ENCODE measurements around the gene KRT36.

The KRT36 gene

DNA sequence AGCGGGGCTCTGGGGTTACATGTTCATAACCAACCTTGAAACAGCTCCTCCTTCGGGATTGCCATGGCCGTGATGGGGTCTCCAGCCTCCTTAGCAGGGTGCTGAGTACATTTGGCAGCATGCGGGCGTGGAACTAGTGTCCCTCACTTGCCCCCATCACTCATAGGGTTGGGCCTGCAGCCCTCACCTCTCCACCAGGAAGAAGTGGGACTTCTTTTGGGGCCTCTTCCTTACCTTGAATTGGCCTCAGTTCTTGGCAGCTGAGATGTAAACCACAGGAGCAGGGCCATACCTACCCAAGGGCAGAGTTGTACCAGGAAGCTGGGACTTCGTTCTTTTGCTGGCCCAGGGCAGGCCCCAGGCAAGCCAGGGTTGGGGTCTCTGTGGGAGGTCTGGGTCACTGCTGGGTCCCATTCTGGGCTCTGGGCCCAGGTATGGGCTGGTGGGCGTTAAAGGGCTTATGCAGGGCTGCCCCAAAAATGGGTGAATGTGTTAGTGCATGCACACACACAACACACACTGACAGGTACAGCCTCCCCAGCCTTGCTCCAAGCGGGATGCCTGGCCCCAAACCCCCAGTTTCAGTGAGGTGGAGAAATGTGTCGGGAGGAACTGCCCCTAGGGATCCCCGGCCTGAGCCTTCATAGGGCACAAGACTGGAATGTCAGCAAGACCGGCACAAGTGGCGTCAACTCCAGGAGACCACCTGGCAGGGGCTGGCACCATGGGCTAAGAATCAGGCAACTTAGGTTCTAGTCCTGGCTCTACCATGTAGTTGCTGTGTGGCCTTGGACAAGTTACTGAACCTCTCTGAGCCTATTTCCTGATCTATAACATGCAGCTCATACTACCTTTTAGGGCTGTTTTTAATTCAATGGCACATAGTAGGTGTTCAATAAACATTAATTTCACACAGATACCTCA, 32.9 kb upstream of the KRT36 start:
- DNase-seq (ENCODE audit: low read depth, low spot score), result no peak

DNA sequence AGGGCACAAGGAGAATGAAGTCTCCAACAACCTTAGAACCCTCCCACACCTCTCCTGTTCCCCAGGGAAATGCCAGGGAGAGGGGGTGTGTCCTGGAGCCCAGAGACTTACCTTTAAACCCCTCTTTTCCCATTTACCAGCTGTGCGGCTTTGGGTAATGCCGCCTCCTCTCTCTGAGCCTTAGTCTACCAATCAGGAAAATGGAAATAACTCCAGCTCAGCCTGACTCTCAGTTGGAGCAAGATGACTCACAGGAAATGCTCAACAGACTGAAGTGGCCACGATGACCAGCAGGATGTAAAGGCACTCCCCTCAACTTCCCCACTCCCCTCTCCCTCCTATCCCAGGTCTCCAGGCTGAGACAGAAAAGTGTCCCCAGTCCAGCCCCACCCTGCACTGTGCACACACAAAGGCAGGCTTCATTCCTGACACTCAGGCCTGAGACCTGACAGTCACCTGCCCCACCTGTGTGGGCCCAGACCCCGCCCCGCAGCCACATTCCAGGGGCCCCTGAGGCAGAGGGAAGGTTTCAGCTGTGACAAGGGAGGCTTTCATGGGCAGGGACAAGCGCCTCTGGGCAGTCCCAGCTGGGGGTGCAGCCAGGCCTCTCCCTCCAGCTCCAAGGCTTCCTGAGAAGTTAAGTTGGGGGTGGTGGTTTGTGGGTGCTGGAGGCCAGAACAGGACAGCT, 32.0 kb upstream of the KRT36 start:
- DNase-seq (ENCODE audit: low read depth, low spot score), result no peak

DNA sequence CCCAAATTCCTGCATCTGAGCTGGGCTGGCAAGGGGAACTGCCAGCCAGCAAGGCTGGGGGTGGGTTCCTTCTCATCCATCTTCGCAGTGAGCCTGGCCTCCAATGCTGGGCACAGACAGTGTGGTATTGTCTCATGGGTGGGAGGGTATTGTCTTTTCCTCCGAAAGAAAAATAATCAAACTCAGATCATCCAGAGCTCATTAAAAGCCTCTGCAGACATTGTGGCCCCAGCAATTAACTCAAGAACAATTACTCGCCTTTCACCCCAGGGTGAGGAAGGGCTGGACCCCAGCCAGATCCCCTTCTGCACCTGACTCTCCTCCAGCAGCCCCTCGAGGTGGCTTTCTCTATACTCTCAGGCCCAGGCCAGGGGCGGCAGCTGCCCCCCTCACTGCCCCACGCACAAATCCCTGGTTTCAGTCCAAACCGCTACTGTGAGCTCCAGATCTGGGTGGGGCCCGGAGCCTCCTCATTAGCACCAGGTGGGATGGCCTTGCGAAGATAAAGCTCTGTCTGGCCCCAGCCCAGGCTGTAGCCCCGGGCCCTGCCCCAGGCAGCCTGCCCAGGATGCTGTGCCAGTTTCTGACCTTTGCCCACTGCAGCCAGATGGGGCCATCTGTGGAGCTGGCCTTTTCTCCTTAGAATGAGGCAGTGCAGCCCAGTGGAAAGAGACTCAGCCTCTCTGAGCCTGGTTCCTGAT, 31.3 kb upstream of the KRT36 start:
- DNase-seq (ENCODE audit: low read depth, low spot score), result no peak

DNA sequence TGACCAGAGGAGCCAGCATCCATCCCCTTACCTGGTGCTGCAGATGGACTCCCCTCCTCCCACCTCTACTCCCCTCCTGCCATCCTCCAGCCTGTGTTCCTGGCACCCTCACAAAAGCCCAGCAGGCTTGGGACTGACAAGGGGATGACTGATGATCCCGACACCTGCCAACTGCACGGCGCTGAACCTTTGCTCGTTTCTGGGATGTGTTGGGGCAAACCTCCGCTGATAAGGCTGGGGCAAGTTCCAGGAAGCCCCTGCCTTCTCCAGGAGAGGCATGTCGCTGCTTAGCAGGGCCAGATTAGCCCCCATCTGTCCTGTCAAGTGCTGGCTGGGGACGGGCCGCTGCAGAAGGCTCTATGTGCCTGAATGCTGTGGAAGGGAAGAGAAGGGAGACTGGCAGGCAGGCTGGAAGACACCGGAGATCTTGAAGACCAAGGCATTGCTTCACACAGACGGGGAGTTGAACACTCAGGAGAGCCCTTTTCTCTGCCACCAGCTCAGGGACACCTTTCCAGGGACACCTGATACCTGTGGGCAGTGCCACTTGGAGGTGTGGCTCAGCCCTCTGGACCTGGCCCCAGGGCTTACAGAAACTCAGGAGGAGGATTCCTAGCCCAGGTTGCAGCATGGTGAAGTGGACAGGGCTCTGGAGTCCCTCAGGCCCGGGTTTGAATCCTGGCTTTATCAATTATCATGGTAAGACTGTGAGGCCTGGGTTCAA, 30.0 kb upstream of the KRT36 start:
- no peak for DNase-seq (ENCODE audit: low read depth, low spot score)

DNA sequence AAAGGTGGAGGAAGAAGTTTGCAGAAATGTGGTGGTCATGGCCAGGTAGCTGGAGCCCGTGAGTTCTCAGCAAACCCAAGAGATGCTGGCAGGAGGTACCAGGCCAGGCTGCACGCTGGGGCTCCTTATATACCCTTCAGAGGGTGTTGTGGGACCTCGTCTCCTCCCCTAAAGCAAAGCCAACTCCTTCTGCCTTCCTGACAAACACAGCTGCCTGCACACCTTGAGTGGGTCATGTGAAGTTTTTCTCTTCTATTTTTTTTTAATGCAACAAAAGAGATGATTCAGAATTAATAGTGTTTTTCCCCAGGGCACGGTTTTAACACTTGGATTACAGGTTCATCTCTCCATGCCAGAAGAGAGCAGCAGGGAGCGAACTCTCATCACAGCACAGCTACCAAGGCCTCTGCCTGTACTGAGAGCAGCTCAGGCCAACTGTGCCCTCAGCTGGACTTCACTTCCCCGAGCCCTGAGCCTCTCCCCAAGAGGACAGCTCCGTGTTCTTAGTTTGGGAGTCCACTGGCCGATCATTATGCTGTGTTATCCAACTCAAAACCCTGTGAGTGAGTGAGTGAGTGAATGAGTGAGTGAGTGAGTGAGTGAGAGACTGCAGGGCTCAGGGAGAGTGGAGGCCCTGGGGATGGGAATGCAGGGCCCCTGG, 29.2 kb upstream of the KRT36 start, which contains the start of gene KRT15:
Gene KRT15, minus strand, starts transcription at position 102 of the 661 bp plus-strand sequence. Its CDS starts 63 bp downstream, at position 39.
- no peak for DNase-seq (ENCODE audit: low read depth, low spot score)

DNA sequence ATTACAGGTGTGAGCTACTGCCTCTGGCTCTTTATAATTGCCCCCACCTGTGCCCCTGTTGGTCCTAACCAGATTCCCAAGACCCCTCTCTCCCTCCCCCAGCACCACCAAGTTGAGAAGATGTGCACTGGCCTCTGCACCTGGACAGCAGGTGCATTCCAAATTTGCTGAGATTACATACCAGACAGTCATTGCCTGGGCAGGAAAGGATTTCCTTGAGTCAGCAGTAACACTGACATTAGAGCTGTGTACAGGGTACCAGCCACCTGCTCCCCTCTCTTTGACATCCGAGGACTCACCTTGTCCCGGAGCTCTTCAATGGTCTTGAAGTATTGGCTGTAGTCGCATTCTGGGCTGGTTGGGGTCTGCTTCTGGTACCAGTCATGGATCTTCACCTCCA, 28.3 kb upstream of the KRT36 start:
- DNase-seq (ENCODE audit: low read depth, low spot score), result no peak

DNA sequence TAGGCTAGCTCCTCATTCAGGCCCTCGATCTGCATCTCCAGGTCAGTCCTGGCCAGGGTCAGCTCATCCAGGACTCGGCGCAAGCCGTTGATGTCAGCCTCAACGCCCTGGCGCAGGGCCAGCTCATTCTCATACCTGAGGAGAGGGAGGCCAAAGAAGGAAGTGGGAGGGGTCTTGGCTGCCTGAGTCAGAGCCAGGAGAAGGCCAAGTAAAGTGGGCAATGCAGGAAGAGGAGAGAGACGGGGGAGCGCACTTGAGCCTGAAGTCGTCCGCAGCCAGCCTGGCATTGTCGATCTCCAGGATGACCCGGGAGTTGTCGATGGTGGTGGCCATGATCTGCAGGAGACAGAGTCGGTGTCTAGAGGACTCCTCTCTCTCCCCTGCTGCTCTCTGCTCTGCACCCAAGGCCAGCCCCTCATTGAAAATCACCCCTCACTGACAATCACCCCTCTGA, 27.1 kb upstream of the KRT36 start:
- DNase-seq (ENCODE audit: low read depth, low spot score), result no peak

DNA sequence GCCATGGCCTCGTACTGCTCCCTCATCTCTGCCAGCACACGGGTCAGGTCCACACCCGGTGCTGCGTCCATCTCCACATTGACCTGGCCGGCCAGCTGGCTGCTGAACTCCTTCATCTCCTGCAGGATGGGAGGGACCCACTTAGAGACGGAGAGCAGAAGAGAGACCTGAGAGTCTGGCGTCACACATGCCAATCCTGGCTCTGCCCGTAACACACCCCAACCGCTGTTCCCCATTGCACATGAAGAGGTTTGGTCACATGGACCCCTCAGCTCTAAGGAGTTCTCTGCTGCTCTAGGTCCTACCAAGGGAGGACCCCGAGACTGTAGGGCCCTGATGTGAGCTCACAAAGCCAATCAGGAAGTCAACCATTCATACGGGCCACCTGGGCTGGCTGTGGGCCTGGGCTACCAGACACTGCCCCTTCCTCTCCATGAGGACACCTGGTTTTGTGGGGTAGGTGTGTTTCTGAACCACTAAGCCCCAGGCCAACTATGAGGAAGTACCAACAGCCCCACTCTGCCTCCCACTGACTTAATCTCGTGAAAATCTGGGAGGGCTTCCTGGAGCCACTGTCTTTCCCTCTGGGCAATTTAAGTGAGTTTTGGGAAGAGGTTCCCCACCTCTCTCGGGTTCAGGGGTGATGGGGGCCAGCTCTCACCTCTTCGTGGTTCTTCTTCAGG, 26.6 kb upstream of the KRT36 start:
- no peak for DNase-seq (ENCODE audit: low read depth, low spot score)

DNA sequence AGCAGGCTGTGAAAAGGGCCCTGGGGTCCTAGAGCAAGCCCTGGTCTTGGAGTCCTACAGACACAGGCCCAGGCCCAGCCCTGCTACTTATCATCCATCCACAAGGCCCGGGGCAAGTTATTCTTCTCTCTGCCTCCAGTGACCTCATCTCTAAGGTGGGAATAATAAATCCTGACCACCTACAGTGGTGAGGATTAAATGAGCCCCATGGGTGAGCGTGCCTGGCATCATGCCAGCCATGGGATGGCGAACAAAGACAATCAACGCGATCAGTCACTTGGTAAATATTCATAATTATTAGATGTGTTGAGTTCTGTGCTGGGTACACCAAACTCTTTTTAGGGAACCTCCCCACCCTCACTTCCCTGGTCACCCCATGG, 23.4 kb upstream of the KRT36 start:
- DNase-seq (ENCODE audit: low read depth, low spot score), result no peak

DNA sequence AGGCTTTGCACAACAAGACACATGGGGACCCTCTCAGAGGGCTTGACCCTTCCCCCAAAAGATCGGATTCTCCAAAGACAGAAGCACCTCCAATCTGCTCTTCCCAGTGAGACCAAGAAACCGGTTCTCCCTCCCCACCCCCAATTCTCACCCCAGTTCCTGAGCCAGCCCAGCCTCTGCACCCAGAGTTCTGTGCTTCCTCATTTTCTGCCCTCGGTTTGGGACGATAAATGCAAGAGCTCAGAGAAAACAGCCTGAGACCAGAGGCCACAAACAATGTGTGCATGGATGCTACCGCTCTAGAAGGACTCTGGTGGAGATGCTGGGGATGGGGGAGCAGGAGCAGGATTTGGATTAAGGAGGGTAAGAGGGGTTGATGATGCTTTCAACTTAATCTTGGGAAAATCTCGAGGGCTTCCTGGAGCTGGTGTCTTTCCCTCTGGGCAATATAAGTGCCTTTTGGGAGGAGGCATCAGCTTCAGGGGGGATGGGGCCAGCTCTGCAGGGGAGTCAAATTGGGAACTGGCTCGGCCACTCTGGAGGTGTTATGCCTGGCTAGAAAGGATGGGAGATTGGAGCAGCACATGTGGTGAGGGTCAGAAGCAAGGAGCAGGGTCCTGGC, 22.9 kb upstream of the KRT36 start:
- DNase-seq (ENCODE audit: low read depth, low spot score), result no peak

DNA sequence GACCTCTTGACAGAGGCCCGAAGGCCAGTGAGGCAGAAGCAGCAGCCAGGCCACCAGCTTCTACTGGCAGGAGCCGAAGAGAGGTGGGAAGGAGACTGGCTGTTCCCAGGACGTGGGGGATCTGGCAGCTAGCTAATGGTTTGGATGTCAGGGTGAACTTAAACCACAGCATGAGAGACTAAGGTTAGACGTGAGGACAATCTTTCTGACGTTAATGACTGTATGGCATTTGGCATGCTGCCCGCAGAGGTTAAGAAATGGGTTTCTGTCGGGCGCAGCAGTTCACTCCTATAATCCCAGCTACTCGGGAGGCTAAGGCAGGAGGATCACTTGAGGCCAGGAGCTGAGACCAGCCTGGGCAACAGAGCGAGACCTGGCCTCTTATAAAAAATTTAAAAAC, 22.0 kb upstream of the KRT36 start:
- no peak for DNase-seq (ENCODE audit: low read depth, low spot score)

DNA sequence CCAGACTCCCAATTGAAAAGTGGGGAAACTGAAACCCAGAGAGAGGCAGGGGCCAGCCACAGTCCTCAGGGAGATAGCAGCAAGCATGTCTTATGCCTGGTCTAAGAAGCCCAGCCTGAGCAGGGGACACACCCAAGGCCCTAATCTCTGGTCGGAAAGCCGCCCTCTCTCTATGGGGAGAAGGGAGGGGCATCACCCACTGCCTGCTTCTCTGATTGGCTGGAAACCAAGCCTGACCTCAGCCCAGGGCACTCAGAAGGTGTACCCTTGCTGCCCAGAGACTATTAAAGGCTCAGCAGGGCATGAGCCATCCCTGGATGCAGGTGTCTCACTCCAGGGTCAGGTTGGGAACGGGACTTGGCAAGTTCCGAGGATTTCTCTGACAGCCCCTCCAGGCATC, 21.4 kb upstream of the KRT36 start:
- no peak for DNase-seq (ENCODE audit: low read depth, low spot score)

DNA sequence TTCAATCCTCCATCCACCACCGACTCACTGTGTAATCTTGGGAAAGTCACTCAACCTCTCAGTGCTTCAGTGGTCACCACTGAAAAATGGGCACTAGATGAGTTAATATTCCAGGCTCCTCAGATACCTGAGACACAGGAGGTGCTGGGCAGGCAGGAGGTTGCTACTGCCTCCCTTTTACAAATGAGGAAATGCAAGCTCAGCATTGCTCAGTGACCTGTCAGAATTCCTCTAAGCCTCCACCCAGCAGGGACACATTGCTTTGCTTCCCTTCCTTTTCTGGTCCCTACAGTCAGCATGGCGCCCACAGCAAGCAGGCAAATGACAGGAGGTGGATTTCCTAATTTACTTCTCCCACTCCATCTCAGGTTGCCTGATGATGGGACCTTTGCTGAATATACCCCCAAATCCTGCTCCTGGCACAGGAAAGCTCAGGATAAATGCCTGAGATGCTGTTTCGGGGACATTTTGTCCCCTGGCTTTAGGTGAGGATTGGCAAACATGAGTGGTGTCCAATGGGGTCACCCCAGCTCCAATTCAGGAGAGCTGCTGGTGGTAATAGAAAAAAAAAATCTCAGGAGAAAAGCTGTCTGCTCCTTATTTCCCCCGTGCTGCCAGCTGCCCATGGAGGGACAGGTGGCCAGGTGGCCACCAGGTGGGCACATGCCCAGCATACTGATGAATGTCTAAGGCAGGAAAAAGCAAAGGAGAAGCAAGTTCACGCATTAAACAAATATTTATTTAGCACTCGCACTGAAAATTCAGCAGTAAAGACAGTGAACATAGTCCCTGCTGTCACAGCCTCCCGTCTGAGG, 20.7 kb upstream of the KRT36 start:
- no peak for DNase-seq (ENCODE audit: low read depth, low spot score)

DNA sequence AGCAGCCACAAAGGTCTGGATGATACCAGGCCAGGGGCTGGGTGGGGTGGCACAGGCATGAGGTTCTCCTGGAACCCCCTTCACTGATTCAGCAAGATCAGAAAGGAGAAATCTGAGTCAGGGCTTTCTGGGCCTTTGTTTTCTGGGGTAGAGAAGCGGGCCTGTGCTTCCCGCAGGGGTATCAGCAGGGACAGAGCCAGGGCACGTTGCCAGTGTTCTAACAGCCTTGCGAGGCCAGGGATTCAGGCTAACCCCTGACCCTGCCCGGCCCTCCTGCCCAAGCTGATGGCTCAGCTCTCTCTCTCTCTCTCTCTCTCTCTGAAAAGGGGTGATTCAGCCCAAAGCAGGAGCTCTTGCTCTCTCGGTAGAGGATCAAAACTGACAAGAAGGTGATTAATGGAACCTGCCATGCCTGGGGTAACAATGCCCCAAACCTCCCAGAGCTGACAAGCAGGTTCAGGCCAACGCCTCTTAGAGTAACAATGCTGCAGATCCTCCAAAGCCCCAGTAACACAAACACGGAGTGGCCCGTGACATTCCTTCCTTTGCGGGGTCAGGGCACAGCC, 17.7 kb upstream of the KRT36 start:
- DNase-seq (ENCODE audit: low read depth, low spot score), result no peak

DNA sequence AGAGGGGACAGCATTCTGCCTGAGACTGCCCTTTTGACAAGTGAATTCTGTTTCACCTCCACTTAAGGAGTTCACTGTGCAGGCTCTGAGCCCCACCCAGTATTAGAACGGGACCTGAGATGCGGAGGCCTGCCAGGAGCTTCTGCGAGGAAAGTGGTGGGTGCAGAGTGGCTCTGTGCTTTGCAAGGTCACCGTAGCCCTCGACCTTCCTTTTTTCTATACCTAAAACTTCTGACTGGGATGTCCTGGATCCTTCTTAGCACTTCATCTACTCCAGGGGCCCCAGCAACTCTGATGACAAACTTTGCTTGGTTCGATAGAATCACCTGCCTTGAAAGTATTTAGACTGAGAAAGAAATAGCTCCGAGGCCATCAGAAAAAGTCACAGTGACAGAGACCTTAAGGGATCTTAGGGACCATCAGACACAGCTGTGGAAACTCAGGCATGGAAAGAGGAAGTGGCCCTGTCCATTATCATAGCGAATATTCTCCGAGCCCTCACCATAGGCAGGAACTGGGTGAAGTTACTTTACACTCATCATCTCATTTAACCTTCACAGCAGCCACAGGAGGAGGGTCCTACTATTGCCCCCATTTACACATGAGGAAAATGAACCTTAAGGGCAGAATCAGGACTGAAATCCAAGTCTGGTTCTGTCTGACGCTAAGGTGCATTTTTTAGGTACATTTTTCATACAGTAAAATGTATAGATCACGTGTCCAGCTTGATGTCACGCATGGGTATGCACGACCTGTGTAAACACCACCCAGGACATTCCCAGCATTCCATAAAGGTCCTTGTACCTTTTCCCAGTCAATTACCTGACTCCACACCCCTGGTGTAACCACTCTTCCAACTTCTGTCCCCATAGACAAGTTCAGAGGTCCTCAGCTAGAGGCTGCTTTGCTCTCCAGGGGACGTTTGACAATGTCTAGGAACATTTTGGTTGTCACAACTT, 16.4 kb upstream of the KRT36 start:
- no peak for DNase-seq (ENCODE audit: low read depth, low spot score)

DNA sequence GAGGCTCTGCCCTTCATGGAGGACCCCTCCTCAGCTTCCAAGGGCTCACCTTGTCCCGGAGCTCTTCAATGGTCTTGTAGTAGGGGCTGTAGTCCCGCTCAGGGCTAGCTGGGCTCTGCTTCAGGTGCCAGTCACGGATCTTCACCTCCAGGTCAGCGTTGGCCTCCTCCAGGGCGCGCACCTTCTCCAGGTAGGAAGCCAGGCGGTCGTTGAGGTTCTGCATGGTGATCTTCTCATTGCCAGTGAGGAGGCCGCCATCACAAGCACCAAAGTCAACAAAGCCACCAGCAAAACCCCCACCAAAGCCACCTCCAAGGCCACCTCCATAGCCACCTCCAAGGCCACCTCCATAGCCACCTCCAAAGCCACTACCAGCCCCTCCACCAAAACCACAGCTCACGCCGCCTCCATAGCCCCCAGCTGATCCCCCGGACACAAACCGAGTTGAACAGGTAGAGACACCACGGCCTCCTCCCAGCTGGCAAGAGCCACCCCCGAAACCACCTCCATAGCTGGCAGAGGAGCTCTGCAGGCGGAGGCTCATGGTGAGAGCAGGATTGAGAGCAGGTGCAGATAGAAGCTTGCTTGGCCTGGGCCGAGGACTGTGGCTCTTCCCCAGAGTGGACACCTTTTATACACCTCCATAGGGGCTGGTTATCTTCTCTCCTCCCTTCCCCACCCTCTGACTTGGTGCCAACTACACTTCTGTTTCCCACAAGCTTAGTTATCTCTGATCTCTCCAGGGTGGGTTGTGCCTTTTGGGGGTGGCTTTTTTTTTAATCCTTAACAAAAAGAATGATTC, 15.5 kb upstream of the KRT36 start, which contains the start of gene KRT13:
Gene KRT13, minus strand, starts transcription at position 606 of the 802 bp plus-strand sequence. Its CDS starts 62 bp downstream, at position 544.
- DNase-seq (ENCODE audit: low read depth, low spot score), result no peak

All from activated CD4-positive, CD25-positive, alpha-beta regulatory T cell treated with anti-CD3 and anti-CD28 coated beads, Interleukin-2, amount 50 U/mL, for 16 hours (primary cell).